Liver (tissue), 9 donors: ENCODE data around the gene CRISPLD2. TPM values are rescaled to one million over a fixed set of nuclear protein-coding genes. Genes with fewer than 3 reads are reported as not detected.

ENCODE experiments used
- DNase-seq: peaks from one replicate; pipeline ENCODE4 v3.0.0-alpha.2; 2017; ENCODE audit warnings: low spot score
- H3K27ac ChIP-seq, 2 donors: one replicate each; pipeline ENCODE4 v1.7.0; 2013; ENCODE audit warnings: inconsistent platforms in 2 of 2, low read length in 2 of 2, control low read depth in 1 of 2, low read depth in 1 of 2, mild to moderate bottlenecking in 1 of 2
- H3K27me3 ChIP-seq, 4 donors: one replicate each; pipeline versions ENCODE4 v1.6.1 to v1.7.0; 2013; ENCODE audit warnings: low read length in 3 of 4, inconsistent platforms in 1 of 4, mild to moderate bottlenecking in 1 of 4, moderate library complexity in 1 of 4; ENCODE audit not compliant: control insufficient read depth in 4 of 4, insufficient read depth in 4 of 4
- H3K36me3 ChIP-seq, 4 donors: one replicate each; pipeline versions ENCODE4 v1.6.1 to v1.7.0; 2013; ENCODE audit warnings: low read length in 3 of 4, mild to moderate bottlenecking in 3 of 4, low read depth in 1 of 4, moderate library complexity in 1 of 4; ENCODE audit not compliant: control insufficient read depth in 4 of 4, insufficient read depth in 3 of 4
- H3K4me1 ChIP-seq, 4 donors: one replicate each; pipeline versions ENCODE4 v1.6.1 to v1.7.0; 2013; ENCODE audit warnings: low read length in 3 of 4, mild to moderate bottlenecking in 3 of 4, moderate library complexity in 1 of 4; ENCODE audit not compliant: control insufficient read depth in 4 of 4, insufficient read depth in 4 of 4
- H3K4me3 ChIP-seq, 3 donors: one replicate each; pipeline versions ENCODE4 v1.6.1 to v1.7.0; 2013; ENCODE audit warnings: low read length in 3 of 3, control low read depth in 1 of 3, low read depth in 1 of 3, mild to moderate bottlenecking in 1 of 3
- H3K9ac ChIP-seq, 2 donors: one replicate each; pipeline ENCODE4 v1.7.0; 2013; ENCODE audit warnings: low read length in 2 of 2, mild to moderate bottlenecking in 2 of 2, moderate library complexity in 2 of 2, control low read depth in 1 of 2, low read depth in 1 of 2
- H3K9me3 ChIP-seq, 4 donors: one replicate each; pipeline versions ENCODE4 v1.6.1 to v1.7.0; 2013; ENCODE audit warnings: low read length in 3 of 4; ENCODE audit not compliant: control insufficient read depth in 4 of 4
- EGR1 ChIP-seq, 2 donors: IDR thresholded peaks; 2 replicates each; pipeline ENCODE4 v1.6.1; 2016 to 2018; ENCODE audit warnings: antibody characterized with exemption in 2 of 2, low read depth in 2 of 2
- FOXA1 ChIP-seq: IDR thresholded peaks from 2 replicates; pipeline ENCODE4 v1.6.1; 2016; ENCODE audit warnings: antibody characterized with exemption
- FOXA2 ChIP-seq: IDR thresholded peaks from 2 replicates; pipeline ENCODE4 v1.6.1; 2016; ENCODE audit warnings: antibody characterized with exemption
- GABPA ChIP-seq, 2 donors: IDR thresholded peaks in 1 of 2; conservative IDR thresholded peaks in 1 of 2; 2 replicates each; pipeline ENCODE4 v1.6.1; 2016; ENCODE audit warnings: antibody characterized with exemption in 2 of 2, mild to moderate bottlenecking in 1 of 2, moderate library complexity in 1 of 2
- HNF4A ChIP-seq, 2 donors: conservative IDR thresholded peaks; 2 replicates each; pipeline ENCODE4 v1.6.1; 2016; ENCODE audit warnings: antibody characterized with exemption in 2 of 2, mild to moderate bottlenecking in 2 of 2
- HNF4G ChIP-seq: IDR thresholded peaks from 2 replicates; pipeline ENCODE4 v1.6.1; 2016; ENCODE audit warnings: antibody characterized with exemption
- JUND ChIP-seq, 2 donors: IDR thresholded peaks; 2 replicates each; pipeline ENCODE4 v1.6.1; 2016; ENCODE audit warnings: antibody characterized with exemption in 2 of 2
- MAX ChIP-seq: IDR thresholded peaks from 2 replicates; pipeline ENCODE4 v1.6.1; 2016; ENCODE audit warnings: antibody characterized with exemption
- NR2F2 ChIP-seq: IDR thresholded peaks from 2 replicates; pipeline ENCODE4 v1.6.1; 2016; ENCODE audit warnings: antibody characterized with exemption
- RAD21 ChIP-seq, 2 donors: IDR thresholded peaks; 2 replicates each; pipeline ENCODE4 v1.6.1; 2016; ENCODE audit warnings: antibody characterized with exemption in 2 of 2, mild to moderate bottlenecking in 2 of 2
- RXRA ChIP-seq, 2 donors: IDR thresholded peaks; 2 replicates each; pipeline ENCODE4 v1.6.1; 2017 to 2018; ENCODE audit warnings: antibody characterized with exemption in 2 of 2, mild to moderate bottlenecking in 1 of 2
- SP1 ChIP-seq: IDR thresholded peaks from 2 replicates; pipeline ENCODE4 v1.6.1; 2018; ENCODE audit warnings: antibody characterized with exemption, mild to moderate bottlenecking
- TAF1 ChIP-seq: conservative IDR thresholded peaks from 2 replicates; pipeline ENCODE4 v1.6.1; 2016; ENCODE audit warnings: antibody characterized with exemption, mild to moderate bottlenecking
- YY1 ChIP-seq: IDR thresholded peaks from 2 replicates; pipeline ENCODE4 v1.6.1; 2016; ENCODE audit warnings: antibody characterized with exemption, mild to moderate bottlenecking
- ZBTB33 ChIP-seq: IDR thresholded peaks from 2 replicates; pipeline ENCODE4 v1.6.1; 2016; ENCODE audit warnings: antibody characterized with exemption
- WGBS: extraction: QIAGEN DNeasy Blood & Tissue Kit; methylation state at CpG from one replicate; pipeline ENCODE4 v1.1.7; 2013; 5-methylcytosine and 5-hydroxymethylcytosine counted together
- polyA plus RNA-seq, 2 donors: library from polyadenylated mRNA; stranded (reverse) in 1 of 2; unstranded in 1 of 2; fragments of 200-250 nt in 1 of 2; fragments of >200 nt in 1 of 2; fragmentation: Nextera tagmentation in 1 of 2; extraction: Ambion mirVana in 1 of 2; gene quantifications; one replicate each; pipeline versions ENCODE4 v1.2.1 to v1.2.3, GENCODE V29; 2013 to 2015
- total RNA-seq, 2 donors: library from RNA; depleted of rRNA; stranded (reverse); fragments of >200 nt; gene quantifications; one replicate each; pipeline ENCODE4 v1.2.3, GENCODE V29; 2014
- TF ChIP-seq, protein P1 (sequence below): IDR thresholded peaks from 2 replicates; pipeline ENCODE4 v1.6.1; 2016; ENCODE audit warnings: antibody characterized with exemption, mild to moderate bottlenecking
- TF ChIP-seq, protein P2 (sequence below): IDR thresholded peaks from 2 replicates; pipeline ENCODE4 v1.6.1; 2016; ENCODE audit warnings: antibody characterized with exemption
- TF ChIP-seq, protein P3 (sequence below): fragments of 150-350 bp; IDR thresholded peaks from 2 replicates; pipeline ENCODE4 v1.5.1; 2017; ENCODE audit warnings: improper control_type of control experiment, low read depth, low read length; ENCODE audit not compliant: missing input control
- donor health status: healthy.
- donor health status: healthy.
- donor health status: healthy.
- donor health status: healthy.
- donor health status: healthy.

CRISPLD2 gene
- total and polyA plus RNA-seq, 4 donors = 2.6 to 14.8 (median 4.1) TPM

DNA sequence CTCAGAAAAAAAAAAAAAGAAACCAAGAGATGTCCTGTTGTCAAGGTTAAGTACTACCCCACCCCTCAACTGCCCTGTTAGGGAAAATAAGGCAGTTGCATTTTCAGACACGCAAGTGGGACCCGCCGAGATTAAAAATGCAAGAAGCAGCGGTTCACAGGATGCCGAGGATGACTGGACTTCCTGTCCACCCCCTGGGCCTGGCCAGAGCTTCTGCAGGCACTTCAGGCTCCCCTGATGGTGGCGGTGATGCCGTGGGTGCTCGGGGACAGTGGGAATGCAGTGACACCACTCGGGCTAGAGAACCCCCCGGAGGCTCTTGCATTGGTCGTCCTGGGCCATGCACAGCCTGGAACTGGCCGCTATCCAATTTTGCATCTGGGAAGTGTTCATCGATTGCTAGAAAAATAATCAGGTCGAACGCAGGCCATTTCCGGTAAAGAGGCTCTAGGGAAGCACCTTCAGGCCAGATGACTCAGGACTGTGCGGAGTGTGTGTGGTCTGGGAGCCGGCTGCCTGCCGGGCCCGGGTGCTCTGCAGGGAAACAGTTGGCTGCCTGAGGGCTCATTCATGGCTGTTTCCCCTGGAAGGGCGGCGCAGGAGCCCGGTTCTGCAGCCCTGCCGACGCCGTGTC lies 13.4 kb upstream of the CRISPLD2 start:
- Histone ChIP-seq H3K27ac (peak overlapping the region; percentile 51 to 54), H3K9ac (no peak overlapping the region)
- DNase-seq = no peak

More for the DNA sequence above, 13.4 kb upstream of the CRISPLD2 start:
- no peak overlapping the region for H3K4me3 ChIP-seq
- no peaks in the 10 kb centered on the region for H3K9me3 ChIP-seq
- TF ChIP-seq, protein P1, sequence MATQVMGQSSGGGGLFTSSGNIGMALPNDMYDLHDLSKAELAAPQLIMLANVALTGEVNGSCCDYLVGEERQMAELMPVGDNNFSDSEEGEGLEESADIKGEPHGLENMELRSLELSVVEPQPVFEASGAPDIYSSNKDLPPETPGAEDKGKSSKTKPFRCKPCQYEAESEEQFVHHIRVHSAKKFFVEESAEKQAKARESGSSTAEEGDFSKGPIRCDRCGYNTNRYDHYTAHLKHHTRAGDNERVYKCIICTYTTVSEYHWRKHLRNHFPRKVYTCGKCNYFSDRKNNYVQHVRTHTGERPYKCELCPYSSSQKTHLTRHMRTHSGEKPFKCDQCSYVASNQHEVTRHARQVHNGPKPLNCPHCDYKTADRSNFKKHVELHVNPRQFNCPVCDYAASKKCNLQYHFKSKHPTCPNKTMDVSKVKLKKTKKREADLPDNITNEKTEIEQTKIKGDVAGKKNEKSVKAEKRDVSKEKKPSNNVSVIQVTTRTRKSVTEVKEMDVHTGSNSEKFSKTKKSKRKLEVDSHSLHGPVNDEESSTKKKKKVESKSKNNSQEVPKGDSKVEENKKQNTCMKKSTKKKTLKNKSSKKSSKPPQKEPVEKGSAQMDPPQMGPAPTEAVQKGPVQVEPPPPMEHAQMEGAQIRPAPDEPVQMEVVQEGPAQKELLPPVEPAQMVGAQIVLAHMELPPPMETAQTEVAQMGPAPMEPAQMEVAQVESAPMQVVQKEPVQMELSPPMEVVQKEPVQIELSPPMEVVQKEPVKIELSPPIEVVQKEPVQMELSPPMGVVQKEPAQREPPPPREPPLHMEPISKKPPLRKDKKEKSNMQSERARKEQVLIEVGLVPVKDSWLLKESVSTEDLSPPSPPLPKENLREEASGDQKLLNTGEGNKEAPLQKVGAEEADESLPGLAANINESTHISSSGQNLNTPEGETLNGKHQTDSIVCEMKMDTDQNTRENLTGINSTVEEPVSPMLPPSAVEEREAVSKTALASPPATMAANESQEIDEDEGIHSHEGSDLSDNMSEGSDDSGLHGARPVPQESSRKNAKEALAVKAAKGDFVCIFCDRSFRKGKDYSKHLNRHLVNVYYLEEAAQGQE = no peak
- TF ChIP-seq, protein P2, sequence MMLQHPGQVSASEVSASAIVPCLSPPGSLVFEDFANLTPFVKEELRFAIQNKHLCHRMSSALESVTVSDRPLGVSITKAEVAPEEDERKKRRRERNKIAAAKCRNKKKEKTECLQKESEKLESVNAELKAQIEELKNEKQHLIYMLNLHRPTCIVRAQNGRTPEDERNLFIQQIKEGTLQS = no peak
- TF ChIP-seq NR2F2 (no peak), MAX (no peak), GABPA (IDR thresholded peaks at IDR 0.05 in 1 of 2, conservative IDR thresholded peaks at IDR 0.05 in 1 of 2) (peak in 1 of 2 donors; percentile 51), JUND (IDR thresholded peaks at IDR 0.05) (peak in 1 of 2 donors; percentile 27), HNF4A (conservative IDR thresholded peaks at IDR 0.05) (no peak), YY1 (no peak), EGR1 (IDR thresholded peaks at IDR 0.05; ENCODE audit: low read depth in 2 of 2) (no peak), RAD21 (IDR thresholded peaks at IDR 0.05) (no peak), ZBTB33 (no peak), HNF4G (no peak), SP1 (peak; percentile 11), FOXA2 (no peak), RXRA (IDR thresholded peaks at IDR 0.05) (no peak), FOXA1 (no peak), TAF1 (no peak)
- TF ChIP-seq, protein P3, sequence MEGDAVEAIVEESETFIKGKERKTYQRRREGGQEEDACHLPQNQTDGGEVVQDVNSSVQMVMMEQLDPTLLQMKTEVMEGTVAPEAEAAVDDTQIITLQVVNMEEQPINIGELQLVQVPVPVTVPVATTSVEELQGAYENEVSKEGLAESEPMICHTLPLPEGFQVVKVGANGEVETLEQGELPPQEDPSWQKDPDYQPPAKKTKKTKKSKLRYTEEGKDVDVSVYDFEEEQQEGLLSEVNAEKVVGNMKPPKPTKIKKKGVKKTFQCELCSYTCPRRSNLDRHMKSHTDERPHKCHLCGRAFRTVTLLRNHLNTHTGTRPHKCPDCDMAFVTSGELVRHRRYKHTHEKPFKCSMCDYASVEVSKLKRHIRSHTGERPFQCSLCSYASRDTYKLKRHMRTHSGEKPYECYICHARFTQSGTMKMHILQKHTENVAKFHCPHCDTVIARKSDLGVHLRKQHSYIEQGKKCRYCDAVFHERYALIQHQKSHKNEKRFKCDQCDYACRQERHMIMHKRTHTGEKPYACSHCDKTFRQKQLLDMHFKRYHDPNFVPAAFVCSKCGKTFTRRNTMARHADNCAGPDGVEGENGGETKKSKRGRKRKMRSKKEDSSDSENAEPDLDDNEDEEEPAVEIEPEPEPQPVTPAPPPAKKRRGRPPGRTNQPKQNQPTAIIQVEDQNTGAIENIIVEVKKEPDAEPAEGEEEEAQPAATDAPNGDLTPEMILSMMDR = no peak
- no peaks in the 10 kb centered on the region for H3K27me3 ChIP-seq
- WGBS = 58% methylated on average over 26 of the region's 26 CpGs
- H3K4me1 ChIP-seq = no peaks in the 10 kb centered on the region
- H3K36me3 ChIP-seq = no peaks in the 10 kb centered on the region
